GM18868 (cell line): ENCODE measurements around the gene TSPAN1.
A peak's percentile ranks its signal among the peaks of the same experiment; 100 is the strongest.
"Not testable (repeated sequence)": the region's sequence is repeated elsewhere in the genome, so short reads cannot be mapped to it uniquely, and the experiment has no call there.

Source experiments
- ATAC-seq: cut with Tn5 transposase; IDR thresholded peaks from one replicate; pipeline ENCODE4 v1.9.1; 2021; ENCODE audit warnings: mild to moderate bottlenecking, moderate library complexity; ENCODE audit not compliant: unreplicated experiment

TSPAN1 gene

GRCh38 chr1:46211051-46211450, 36.2 kb downstream of the TSPAN1 start:
- no peak for ATAC-seq

GRCh38 chr1:46215504-46215903, 40.6 kb downstream of the TSPAN1 start:
- ATAC-seq = no peak

GRCh38 chr1:46218443-46218842, 43.6 kb downstream of the TSPAN1 start:
- no peak for ATAC-seq

- no peak for ATAC-seq
These were observed 44.9 kb downstream of the TSPAN1 start for GRCh38 chr1:46219551-46220520.

GRCh38 chr1:46220808-46221207, 45.9 kb downstream of the TSPAN1 start:
- ATAC-seq = no peak

GRCh38 chr1:46221749-46222148, 46.9 kb downstream of the TSPAN1 start:
- no peak for ATAC-seq

GRCh38 chr1:46223055-46223454, 48.2 kb downstream of the TSPAN1 start:
- not testable (repeated sequence) for ATAC-seq

- peak; percentile 86 for ATAC-seq
These were observed 48.6 kb downstream of the TSPAN1 start for GRCh38 chr1:46223472-46223943.

GRCh38 chr1:46224966-46225365, 50.1 kb downstream of the TSPAN1 start:
- ATAC-seq = no peak

- not testable (repeated sequence) for ATAC-seq
These were observed 56.3 kb downstream of the TSPAN1 start for GRCh38 chr1:46231231-46231630.
